Activated naive CD4-positive, alpha-beta T cell treated with anti-CD3 and anti-CD28 coated beads, Interleukin-2, amount 50 U/mL, for 24 hours (primary cell): Measurements from ENCODE around the gene RNPS1.

Experiments used
- H3K27ac Mint-ChIP-seq: one replicate; pipeline ENCODE4 v1.8.0; 2021; ENCODE audit warnings: mild to moderate bottlenecking, mixed read lengths
- H3K27me3 Mint-ChIP-seq: one replicate; pipeline ENCODE4 v1.8.0; 2021; ENCODE audit warnings: mixed read lengths
- H3K36me3 Mint-ChIP-seq: one replicate; pipeline ENCODE4 v1.8.0; 2021; ENCODE audit warnings: mixed read lengths
- H3K4me1 Mint-ChIP-seq: one replicate; pipeline ENCODE4 v1.8.0; 2021; ENCODE audit warnings: mixed read lengths
- H3K4me3 Mint-ChIP-seq: one replicate; pipeline ENCODE4 v1.8.0; 2021; ENCODE audit warnings: mild to moderate bottlenecking, mixed read lengths
- H3K9me3 Mint-ChIP-seq: one replicate; pipeline ENCODE4 v1.8.0; 2021; ENCODE audit warnings: mixed read lengths

Gene RNPS1, protein sequence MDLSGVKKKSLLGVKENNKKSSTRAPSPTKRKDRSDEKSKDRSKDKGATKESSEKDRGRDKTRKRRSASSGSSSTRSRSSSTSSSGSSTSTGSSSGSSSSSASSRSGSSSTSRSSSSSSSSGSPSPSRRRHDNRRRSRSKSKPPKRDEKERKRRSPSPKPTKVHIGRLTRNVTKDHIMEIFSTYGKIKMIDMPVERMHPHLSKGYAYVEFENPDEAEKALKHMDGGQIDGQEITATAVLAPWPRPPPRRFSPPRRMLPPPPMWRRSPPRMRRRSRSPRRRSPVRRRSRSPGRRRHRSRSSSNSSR

DNA sequence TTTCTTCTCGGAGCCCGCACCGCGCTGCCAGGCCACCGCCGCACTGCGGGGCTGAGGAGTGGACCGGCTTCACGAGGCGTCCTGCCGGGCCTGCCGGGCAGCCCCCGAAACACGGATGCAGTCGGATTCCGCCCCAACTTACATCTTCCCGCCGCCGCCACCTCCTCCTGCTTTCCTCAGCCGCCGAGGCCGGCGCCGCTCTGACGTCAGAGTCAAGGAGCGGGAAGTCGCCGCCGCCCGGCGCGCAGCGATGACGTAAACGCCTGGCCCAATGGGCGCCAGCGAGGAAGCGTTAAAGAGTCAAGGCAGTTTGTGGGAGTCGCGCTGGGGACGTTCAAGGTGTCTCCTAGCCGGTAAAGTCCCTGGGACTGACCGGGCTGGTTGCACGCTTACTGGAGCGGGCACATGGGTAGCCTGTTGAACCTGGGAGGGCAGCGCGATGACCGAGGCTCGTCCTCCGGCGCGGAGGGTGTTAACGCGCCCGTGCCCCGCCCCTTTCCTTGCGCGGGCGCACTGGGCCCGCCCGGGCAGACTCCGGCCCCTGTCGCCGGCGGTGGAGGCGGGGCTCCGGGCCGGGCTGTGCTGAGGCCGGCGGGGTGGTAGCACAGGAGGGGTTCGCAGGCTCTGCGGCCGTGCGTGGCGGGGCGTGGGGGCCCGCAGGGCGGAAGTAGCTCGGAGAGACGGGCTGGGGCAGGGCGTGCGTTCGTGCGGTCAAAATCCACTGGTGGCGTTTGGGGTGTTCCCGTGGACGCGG is at the start of gene RNPS1:
Gene RNPS1, minus strand, starts transcription at position 214 of the 754 bp plus-strand sequence. CDS start 3,483 bp downstream, outside the sequence.
- peaks cover 4% of the 10 kb centered on the region for H3K36me3 Mint-ChIP-seq
- H3K9me3 Mint-ChIP-seq: no peaks in the 10 kb centered on the region
- peak within 1 kb of the TSS; percentile 100 for H3K27ac Mint-ChIP-seq
- no peaks in the 10 kb centered on the region for H3K27me3 Mint-ChIP-seq
- peaks cover 28% of the 10 kb centered on the region for H3K4me1 Mint-ChIP-seq
- peak within 1 kb of the TSS; percentile 94 for H3K4me3 Mint-ChIP-seq

DNA sequence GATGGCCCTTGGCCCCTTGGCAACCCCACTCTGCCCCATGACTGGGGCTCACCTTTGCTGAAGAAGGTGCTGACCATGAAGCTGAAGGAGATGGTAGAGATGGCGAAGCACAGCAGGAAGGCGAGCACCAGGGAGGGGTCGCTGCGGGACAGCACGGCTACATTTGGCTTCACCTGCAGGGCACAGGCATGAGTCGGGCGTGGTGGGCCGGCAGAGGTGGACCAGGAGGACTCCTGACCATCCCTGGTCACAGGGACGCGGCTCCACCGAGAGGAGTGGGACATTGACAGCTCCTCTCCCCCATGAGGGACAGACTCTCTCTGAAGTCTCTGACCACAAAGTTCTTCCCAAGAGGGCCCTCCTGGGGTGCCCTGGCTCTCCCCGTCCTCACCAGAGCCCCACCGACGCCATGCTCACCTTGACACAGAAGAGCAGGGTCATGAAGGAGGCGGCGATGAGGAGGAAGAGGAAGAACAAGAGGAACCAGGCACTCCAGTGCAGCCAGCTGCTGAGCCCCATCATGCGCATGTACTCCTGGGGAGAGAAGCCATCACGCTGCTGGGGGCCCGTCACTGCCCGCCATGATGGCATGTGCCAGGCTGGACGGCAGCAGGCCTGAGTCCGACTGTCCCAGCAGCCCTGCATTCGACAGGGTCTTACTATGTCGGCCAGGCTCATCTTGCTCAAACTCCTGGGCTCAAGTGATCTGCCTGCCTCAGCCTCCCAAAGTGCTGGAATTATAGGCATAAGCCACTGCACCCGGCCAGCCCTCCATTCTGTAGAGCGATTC is 49.5 kb upstream of the RNPS1 start:
- Mint-ChIP-seq H3K27me3 (no peaks in the 10 kb centered on the region), H3K9me3 (no peaks in the 10 kb centered on the region), H3K4me1 (no peaks in the 10 kb centered on the region), H3K4me3 (no peak overlapping the region), H3K27ac (no peak overlapping the region), H3K36me3 (no peaks in the 10 kb centered on the region)

DNA sequence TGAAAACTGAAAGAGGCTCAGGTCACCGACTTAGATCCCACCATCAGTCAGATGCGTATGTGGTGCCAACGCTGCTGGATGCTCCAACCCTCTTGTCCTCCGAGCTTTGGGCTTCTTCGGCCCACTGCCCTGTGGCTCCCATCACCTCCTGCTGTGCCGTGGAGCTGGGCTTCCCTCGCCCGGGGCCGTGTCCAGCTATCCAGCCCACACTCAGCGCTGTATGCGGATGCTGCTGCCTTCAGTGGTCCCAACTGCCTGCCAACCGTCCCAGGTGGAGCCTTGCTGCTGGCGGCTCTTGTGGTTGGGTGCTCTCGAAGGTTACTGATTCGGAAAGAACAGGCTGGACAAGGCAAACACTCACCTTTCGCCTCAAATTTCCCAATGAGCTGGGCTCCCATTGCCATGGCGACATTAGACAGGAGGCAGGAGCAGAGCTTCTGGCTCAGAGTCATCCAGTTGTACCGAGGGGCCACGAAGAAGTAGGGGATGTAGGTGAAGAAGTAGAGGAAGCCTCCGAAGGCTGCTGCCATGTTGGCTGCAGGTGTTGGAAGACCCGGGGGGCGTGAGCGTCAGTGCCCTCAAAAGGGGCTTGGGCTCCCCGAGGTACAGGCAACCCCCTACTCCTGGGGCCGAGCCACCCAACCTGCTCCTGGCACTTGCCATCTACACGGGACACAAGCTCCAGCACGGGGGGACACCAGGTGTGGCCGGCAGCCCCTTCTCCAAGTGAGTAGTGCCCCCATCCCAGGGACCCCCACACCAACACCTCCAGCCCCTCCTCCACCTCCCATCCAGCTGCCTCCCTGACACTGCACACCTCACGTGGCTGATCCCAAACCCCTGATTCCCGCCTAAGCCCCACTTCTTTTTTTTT is 40.4 kb upstream of the RNPS1 start:
- Mint-ChIP-seq H3K27me3 (no peaks in the 10 kb centered on the region), H3K4me3 (no peak overlapping the region), H3K36me3 (no peaks in the 10 kb centered on the region), H3K27ac (no peak overlapping the region), H3K9me3 (no peaks in the 10 kb centered on the region), H3K4me1 (no peaks in the 10 kb centered on the region)

DNA sequence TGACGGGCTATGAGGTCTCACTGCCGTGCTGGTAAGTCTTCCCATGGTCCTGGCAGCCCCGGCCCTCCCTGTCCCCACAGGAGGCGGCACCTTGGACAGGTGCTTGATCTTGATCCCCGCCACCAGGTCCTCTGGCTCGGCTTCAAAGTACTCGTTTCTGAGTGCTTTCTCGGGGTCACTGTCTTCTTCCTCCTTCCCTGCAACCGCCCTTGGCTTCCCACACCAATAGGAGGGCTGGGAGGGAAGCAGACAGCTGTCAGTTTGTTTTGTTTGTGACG is 31.9 kb upstream of the RNPS1 start:
- H3K36me3 Mint-ChIP-seq: no peaks in the 10 kb centered on the region
- no peaks in the 10 kb centered on the region for H3K9me3 Mint-ChIP-seq
- H3K27me3 Mint-ChIP-seq: no peaks in the 10 kb centered on the region
- H3K27ac Mint-ChIP-seq: no peak overlapping the region
- H3K4me3 Mint-ChIP-seq: no peak overlapping the region
- H3K4me1 Mint-ChIP-seq: no peaks in the 10 kb centered on the region

DNA sequence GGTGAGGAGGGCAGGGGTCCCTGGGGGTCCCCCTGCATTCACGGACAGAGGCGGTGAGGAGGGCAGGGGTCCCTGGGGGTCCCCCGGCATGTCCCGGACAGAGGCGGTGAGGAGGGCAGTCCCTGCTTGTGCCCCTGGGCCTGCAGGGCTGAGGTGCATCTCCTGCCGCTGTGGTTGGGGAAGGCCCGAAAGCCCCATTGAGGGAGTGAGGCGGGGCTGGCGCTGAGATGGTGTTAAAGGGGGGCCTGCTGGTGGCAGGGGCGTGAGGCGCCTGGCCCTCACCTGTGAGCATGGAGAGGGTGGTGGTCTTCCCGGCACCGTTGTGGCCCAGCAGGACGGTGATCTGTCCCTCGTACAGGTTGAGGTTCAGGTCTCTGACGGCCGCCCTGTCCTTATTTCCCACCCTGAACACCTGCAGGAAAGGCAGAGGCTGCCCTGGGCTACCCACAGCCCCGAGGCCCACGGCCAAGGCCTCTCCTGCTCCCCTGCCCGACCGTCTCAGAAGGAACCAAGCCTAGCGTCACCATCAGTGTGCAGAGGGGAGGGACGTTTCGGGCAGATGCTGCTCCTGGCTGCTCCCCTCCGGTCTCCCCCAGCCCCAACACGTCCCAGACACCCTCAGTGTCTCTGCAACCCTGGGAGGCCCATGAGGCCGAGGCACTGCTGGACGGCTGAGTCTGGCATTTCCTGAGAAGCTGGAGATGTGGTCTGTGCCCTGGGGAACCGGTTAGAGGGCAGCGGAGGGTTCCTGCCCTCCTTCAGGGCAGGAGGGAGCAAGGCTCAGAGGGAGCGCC is 31.4 kb upstream of the RNPS1 start:
- no peaks in the 10 kb centered on the region for H3K36me3 Mint-ChIP-seq
- H3K4me1 Mint-ChIP-seq: no peaks in the 10 kb centered on the region
- no peaks in the 10 kb centered on the region for H3K9me3 Mint-ChIP-seq
- no peak overlapping the region for H3K27ac Mint-ChIP-seq
- H3K27me3 Mint-ChIP-seq: no peaks in the 10 kb centered on the region
- H3K4me3 Mint-ChIP-seq: no peak overlapping the region

DNA sequence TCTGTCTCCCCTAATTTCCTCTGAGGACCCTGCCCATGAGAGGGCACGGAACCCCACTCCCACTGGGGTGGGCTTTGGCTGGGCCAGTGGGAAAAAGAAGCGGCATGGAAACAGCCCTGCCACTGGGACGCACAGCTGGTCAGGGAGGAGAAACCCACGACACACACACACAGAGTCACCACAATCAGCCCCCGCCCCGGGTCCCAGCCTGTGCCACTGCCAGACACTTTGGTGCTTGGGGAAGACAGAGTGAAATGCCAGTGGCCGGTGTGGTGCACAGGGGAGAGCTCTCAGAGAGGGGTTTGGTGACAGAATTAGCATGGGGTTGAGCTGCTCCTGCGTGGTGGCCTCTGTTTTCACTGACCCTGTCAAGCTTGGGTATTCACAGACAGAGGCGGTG is 30.7 kb upstream of the RNPS1 start:
- Mint-ChIP-seq H3K27ac (no peak overlapping the region), H3K9me3 (no peaks in the 10 kb centered on the region), H3K4me1 (no peaks in the 10 kb centered on the region), H3K4me3 (no peak overlapping the region), H3K36me3 (no peaks in the 10 kb centered on the region), H3K27me3 (no peaks in the 10 kb centered on the region)

DNA sequence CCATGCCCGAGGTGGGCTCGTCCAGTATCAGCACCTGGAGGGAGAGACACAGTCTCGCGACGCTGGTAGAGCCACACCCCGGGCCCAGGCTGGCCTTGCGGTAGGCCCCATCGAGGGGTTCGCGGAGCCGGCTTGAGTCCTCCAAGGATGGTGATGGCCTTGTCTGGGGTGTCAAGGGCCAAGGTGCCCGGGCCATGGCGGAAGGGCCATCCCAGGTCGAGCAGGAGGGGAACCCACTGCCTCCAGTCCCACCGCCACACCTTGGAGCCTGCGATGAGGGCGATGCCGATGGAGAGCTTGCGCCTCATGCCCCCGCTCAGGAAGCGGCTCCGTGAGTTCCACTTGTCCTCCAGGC is 29.6 kb upstream of the RNPS1 start:
- Mint-ChIP-seq H3K4me3 (no peak overlapping the region), H3K27me3 (no peaks in the 10 kb centered on the region), H3K27ac (no peak overlapping the region), H3K4me1 (no peaks in the 10 kb centered on the region), H3K36me3 (no peaks in the 10 kb centered on the region), H3K9me3 (no peaks in the 10 kb centered on the region)

DNA sequence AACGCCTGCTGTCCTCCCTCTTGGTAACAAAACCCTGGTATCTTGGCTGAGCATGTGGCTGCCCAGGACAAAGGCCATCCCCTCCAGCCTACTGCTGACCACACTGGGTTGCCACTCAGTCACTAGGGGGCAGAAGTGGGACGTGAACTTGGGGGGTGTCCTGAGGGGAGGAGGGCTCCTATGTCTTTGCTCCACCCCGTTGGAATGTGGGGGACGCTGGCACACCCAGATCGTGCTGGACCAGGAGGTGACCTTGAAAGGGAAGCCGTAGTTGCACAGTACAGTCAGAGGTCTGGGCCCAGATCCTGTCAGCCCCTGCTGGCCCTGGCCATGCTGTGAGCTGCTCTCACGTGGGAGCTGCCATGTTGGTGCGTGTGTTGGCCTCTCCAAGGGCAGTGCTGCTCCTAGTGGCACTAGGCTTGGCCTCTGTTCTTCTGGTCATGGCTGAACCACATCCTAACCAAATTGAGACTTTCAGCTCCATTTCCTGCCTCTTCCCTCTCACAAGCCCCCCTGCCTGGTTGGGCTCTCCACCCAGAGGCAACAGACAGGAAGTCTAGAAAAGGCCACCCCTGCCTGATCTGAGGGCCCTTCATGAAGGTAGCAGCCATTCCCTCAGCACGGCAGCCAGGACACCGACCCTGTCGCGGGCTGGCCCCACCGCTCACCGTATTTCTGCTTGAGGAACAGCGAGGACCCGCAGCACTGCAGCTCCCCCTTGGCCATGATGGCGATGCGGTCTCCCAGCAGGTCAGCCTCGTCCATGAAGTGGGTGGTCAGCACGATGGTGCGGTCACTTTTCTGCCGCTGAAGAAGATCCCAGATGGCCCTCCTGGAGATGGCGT is 29.0 kb upstream of the RNPS1 start:
- Mint-ChIP-seq H3K4me3 (no peak overlapping the region), H3K9me3 (no peaks in the 10 kb centered on the region), H3K27me3 (no peaks in the 10 kb centered on the region), H3K4me1 (no peaks in the 10 kb centered on the region), H3K27ac (no peak overlapping the region), H3K36me3 (no peaks in the 10 kb centered on the region)

DNA sequence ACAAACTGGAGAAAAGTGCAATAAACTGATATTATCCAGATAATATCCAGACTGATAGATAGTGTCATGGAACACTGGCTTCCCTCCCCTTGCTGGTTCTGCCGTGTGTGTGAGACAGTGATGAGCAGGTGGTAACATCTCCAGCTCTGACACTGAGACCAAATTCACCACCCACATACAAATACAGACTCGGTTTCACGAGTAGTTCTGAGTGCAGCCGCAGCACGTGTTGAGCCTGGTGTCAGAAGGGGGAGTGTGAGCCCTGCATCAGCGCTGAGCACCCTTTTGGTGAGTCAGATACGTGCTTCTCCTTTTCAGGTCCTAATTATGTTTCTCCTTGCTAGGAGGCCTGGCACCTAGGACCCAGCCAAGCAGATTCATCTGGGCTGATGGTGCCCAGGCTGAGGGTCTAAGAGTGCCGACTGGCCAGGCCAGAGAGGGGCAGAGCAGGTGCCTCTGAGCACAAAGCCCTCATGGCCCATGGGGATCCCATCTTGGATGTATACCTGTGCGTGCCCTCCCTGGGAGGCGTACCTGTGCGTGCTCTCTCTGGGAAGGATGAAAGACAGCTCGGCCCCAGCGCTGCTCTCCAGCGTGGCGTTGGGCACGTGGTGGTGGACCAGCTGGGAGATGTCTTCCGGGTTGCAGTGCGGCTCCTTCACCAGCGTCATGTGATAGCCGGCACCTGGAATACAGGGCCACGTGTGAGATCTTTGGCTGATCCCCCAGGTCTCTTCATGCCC is 27.3 kb upstream of the RNPS1 start:
- H3K4me3 Mint-ChIP-seq: no peak overlapping the region
- no peaks in the 10 kb centered on the region for H3K4me1 Mint-ChIP-seq
- no peak overlapping the region for H3K27ac Mint-ChIP-seq
- H3K36me3 Mint-ChIP-seq: no peaks in the 10 kb centered on the region
- no peaks in the 10 kb centered on the region for H3K27me3 Mint-ChIP-seq
- no peaks in the 10 kb centered on the region for H3K9me3 Mint-ChIP-seq

DNA sequence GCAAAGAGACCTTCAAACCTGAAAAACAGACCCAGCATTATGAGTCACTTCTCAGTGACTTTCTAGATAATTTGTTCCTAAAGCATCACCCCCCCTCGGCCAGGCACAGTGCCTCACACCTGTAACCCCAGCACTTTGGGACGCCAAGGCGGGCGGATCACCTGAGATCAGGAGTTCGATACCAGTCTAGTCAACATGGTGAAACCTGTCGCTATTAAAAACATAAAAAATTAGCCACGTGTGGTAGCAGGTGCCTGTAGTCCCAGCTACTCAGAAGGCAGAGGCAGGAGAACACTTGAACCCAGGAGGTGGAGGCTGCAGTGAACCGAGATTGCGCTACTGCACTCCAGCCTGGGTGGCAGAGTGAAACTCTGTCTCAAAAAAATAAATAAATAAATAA is 24.3 kb upstream of the RNPS1 start:
- Mint-ChIP-seq H3K27ac (no peak overlapping the region), H3K27me3 (no peaks in the 10 kb centered on the region), H3K4me3 (no peak overlapping the region), H3K4me1 (no peaks in the 10 kb centered on the region), H3K9me3 (no peaks in the 10 kb centered on the region), H3K36me3 (peaks cover 1% of the 10 kb centered on the region)

DNA sequence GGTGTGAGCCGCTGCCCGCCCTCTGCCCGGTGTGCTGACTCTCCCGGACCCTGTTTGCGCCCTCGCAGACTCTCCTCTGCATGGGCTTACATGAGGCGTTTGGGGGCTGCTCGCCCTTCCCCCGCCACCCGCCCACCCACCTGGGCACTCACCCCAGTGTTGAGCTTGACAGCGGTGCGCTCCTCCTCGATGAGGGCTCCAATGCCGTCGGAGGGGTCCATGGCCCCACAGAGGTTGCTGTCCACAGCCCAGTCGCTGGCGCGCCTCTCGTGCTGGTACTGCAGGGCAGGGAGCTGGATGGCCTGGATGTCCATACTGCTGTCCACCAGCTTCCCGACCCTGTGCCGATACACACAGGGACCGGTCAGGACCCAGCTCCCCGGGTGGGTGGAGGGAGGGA is 21.4 kb upstream of the RNPS1 start:
- no peaks in the 10 kb centered on the region for H3K9me3 Mint-ChIP-seq
- H3K27ac Mint-ChIP-seq: no peak overlapping the region
- no peak overlapping the region for H3K4me3 Mint-ChIP-seq
- H3K36me3 Mint-ChIP-seq: peaks cover 1% of the 10 kb centered on the region
- no peaks in the 10 kb centered on the region for H3K27me3 Mint-ChIP-seq
- H3K4me1 Mint-ChIP-seq: no peaks in the 10 kb centered on the region

DNA sequence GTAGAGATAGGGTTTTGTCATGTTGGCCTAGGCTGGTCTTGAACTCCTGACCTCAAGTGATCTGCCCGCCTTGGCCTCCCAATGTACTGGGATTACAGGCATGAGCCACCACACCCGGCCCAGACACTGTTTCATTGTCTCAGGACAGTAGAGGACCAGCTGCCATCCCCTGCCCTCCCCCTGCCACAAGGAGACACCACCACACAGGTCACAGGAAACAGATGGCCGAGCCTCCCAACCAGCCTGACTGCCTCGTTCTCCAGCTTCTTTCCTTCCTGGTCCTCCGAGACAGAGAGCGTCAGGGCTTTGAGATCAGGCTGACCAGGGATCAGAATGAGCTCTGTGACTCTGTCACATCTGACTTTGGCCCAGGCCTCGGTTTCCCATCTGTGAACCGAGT is 20.8 kb upstream of the RNPS1 start:
- H3K9me3 Mint-ChIP-seq: no peaks in the 10 kb centered on the region
- peaks cover 3% of the 10 kb centered on the region for H3K36me3 Mint-ChIP-seq
- no peak overlapping the region for H3K27ac Mint-ChIP-seq
- no peaks in the 10 kb centered on the region for H3K4me1 Mint-ChIP-seq
- H3K4me3 Mint-ChIP-seq: no peak overlapping the region
- H3K27me3 Mint-ChIP-seq: no peaks in the 10 kb centered on the region

DNA sequence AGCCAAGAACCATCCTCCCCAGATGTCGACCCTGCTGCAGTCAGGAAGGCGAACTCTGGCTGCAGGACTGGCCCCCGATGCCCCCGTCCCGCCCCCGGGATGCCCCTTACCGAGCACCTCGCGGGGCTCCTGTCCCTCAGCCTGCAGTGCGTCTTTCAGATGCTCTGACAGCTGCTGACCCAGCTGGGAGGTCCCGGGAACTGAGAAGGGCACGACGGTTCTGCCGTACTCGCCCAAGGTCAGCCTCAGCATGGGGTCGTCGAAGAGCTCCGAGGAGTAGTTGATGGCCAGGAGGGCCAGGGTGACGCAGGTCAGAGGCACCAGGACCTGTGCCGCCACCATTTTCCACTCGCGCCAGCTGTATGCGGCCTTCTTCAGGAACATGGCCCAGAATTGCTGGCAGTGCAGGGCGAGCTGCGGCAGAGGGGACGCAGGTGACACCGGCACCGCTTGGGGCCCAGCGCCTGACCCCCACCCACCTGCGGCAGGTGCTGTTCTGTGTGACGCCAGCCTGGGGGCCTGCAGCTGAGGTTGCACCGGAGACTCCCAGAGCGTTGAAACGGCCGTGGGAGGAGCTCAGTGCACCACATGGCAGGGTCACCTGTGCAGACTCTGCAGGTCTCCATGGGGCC is 20.1 kb upstream of the RNPS1 start:
- no peak overlapping the region for H3K4me3 Mint-ChIP-seq
- H3K4me1 Mint-ChIP-seq: no peaks in the 10 kb centered on the region
- H3K36me3 Mint-ChIP-seq: peaks cover 5% of the 10 kb centered on the region
- H3K27ac Mint-ChIP-seq: no peak overlapping the region
- no peaks in the 10 kb centered on the region for H3K27me3 Mint-ChIP-seq
- H3K9me3 Mint-ChIP-seq: no peaks in the 10 kb centered on the region
